ENCODE results near the gene AIFM2. TPM values are rescaled to one million over a fixed set of nuclear protein-coding genes. Genes with fewer than 3 reads are reported as not detected.

Gene AIFM2
- total and polyA plus RNA-seq, 2 of the 13 experiments (the other 11 are each of a cell fraction or from before 2014, with no cell fraction given) = 20.3 to 29.5 TPM

GRCh38 chr10:70132098-70133029 is at the start of gene AIFM2 (continued):
- TF ChIP-seq ZNF512 (CRISPR knock-in tag; IDR thresholded peaks at IDR 0.05) (no peak), ZNF563 (CRISPR knock-in tag; IDR thresholded peaks at IDR 0.05) (no peak), PBX2 (CRISPR knock-in tag; IDR thresholded peaks at IDR 0.05) (no peak), ZSCAN12 (CRISPR knock-in tag; IDR thresholded peaks at IDR 0.05) (no peak), SYNCRIP (IDR thresholded peaks at IDR 0.05; ENCODE audit: insufficient read depth, low read depth, low read length) (no peak), HES4 (CRISPR knock-in tag; IDR thresholded peaks at IDR 0.05; ENCODE audit: borderline replicate concordance) (no peak), IKZF5 (CRISPR knock-in tag; IDR thresholded peaks at IDR 0.05) (peak; percentile 69), NR2F1 (CRISPR knock-in tag; IDR thresholded peaks at IDR 0.05) (peak; percentile 84 to 86; a peak in 3 of 4 replicates), TBL1XR1 (IDR thresholded peaks at IDR 0.05; ENCODE audit: borderline replicate concordance, low read length, partially characterized antibody) (peak; percentile 98), ZNF788 (CRISPR knock-in tag; IDR thresholded peaks at IDR 0.05; ENCODE audit: borderline replicate concordance) (peak; percentile 70; the same call in 1 of the 2 replicates), ZSCAN22 (CRISPR knock-in tag; IDR thresholded peaks at IDR 0.05) (no peak), ZNF441 (CRISPR knock-in tag; IDR thresholded peaks at IDR 0.05; ENCODE audit: borderline replicate concordance) (0 out of 2 replicates have a peak, but pooled peaks have one; percentile 20), MYC (CRISPR knock-in tag; IDR thresholded peaks at IDR 0.05; ENCODE audit: borderline replicate concordance) (peak; percentile 91), NPAS2 (CRISPR knock-in tag; IDR thresholded peaks at IDR 0.05; ENCODE audit: borderline replicate concordance) (no peak), SMARCE1 (IDR thresholded peaks at IDR 0.05; ENCODE audit: borderline replicate concordance) (no peak), MIER2 (CRISPR knock-in tag; IDR thresholded peaks at IDR 0.05) (no peak), TMF1 (CRISPR knock-in tag; IDR thresholded peaks at IDR 0.05; ENCODE audit: low read depth) (no peak), ZNF782 (CRISPR knock-in tag; IDR thresholded peaks at IDR 0.05; ENCODE audit: borderline replicate concordance) (no peak), SKIL (CRISPR knock-in tag; IDR thresholded peaks at IDR 0.05; ENCODE audit: borderline replicate concordance) (peak; percentile 99), NCOA2 (CRISPR knock-in tag; IDR thresholded peaks at IDR 0.05) (peak; percentile 78), ZEB1 (IDR thresholded peaks at IDR 0.05; ENCODE audit: insufficient replicate concordance, low read depth) (peak; percentile 35), ZSCAN25 (CRISPR knock-in tag; IDR thresholded peaks at IDR 0.05) (no peak), GPN1 (CRISPR knock-in tag; IDR thresholded peaks at IDR 0.05; ENCODE audit: borderline replicate concordance) (no peak), ZNF264 (CRISPR knock-in tag; IDR thresholded peaks at IDR 0.05) (peak; percentile 98)

Data from HepG2 (cell line).